Thyroid gland (tissue), 4 donors: ENCODE data around the gene FAM120A.
A peak's percentile ranks its signal among the peaks of the same experiment; 100 is the strongest.

Source experiments
- POLR2A ChIP-seq, 2 donors: fragments of 450-650 bp; IDR thresholded peaks; one replicate each; pipeline ENCODE4 v1.6.1; 2017; ENCODE audit warnings: antibody characterized with exemption in 2 of 2, mild to moderate bottlenecking in 2 of 2, moderate library complexity in 1 of 2
- TF ChIP-seq, protein P1 (sequence below), 6 experiments: fragments of 200-600 bp in 3 of 6; fragments of 450-650 bp in 3 of 6; sonication (generic) in 3 of 6; IDR thresholded peaks; one replicate each; pipeline ENCODE4 v1.5.1; 2016 to 2019; ENCODE audit warnings: antibody characterized with exemption in 6 of 6, mild to moderate bottlenecking in 2 of 6, inconsistent platforms in 1 of 6, moderate library complexity in 1 of 6

DNA sequence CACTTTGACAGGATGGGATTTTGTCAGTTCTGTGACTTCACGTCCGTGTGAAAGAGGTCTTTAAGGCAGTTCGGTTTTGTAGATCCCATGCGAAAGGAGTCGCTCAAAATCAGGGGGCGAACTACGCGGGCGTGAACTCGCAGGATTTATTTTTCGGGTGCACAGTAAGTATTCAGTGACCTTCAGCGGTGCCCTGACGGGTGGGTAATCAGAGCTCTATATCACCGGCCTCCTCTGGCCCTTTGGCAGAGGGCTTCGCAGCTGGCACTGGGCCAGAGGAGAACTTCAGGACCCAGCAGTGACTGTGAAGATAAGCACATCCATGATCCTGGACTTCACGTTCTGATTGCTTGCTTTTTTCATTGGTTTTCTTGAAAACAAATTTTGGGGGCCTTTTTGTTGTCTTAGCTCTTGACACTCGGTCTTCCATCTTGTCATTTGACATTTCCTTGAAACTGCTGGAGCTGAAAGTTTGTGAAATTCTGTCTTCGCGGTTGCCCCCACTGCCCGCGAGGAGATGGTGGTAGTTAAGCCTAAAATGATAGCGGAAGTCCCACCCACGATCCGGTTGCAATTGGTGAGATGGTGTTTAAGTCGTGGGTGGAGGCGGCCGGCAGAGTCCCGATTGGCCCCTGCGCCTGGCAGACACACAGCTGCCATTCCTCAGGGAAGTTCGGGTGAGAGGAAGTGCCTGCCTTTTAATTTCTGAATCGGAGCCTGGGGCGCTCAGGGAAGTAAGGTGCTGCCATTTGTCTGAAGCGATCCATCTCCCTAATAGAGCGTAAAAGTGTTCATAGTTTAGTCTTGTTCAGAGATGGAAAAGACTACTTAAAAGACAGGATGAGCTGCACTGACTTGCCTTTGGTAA, 1.8 kb downstream of the FAM120A start, which contains the start of gene FAM120AOS:
- peak in 1 of 2 donors; percentile 89 for TF ChIP-seq POLR2A (IDR thresholded peaks at IDR 0.05)
- TF ChIP-seq, protein P1, sequence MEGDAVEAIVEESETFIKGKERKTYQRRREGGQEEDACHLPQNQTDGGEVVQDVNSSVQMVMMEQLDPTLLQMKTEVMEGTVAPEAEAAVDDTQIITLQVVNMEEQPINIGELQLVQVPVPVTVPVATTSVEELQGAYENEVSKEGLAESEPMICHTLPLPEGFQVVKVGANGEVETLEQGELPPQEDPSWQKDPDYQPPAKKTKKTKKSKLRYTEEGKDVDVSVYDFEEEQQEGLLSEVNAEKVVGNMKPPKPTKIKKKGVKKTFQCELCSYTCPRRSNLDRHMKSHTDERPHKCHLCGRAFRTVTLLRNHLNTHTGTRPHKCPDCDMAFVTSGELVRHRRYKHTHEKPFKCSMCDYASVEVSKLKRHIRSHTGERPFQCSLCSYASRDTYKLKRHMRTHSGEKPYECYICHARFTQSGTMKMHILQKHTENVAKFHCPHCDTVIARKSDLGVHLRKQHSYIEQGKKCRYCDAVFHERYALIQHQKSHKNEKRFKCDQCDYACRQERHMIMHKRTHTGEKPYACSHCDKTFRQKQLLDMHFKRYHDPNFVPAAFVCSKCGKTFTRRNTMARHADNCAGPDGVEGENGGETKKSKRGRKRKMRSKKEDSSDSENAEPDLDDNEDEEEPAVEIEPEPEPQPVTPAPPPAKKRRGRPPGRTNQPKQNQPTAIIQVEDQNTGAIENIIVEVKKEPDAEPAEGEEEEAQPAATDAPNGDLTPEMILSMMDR (IDR thresholded peaks at IDR 0.05): no peak
